ENCODE data around the gene FNDC3B.

GRCh38 chr3:172048599-172048998, 9.2 kb downstream of the FNDC3B start:
- TF ChIP-seq, protein P1, sequence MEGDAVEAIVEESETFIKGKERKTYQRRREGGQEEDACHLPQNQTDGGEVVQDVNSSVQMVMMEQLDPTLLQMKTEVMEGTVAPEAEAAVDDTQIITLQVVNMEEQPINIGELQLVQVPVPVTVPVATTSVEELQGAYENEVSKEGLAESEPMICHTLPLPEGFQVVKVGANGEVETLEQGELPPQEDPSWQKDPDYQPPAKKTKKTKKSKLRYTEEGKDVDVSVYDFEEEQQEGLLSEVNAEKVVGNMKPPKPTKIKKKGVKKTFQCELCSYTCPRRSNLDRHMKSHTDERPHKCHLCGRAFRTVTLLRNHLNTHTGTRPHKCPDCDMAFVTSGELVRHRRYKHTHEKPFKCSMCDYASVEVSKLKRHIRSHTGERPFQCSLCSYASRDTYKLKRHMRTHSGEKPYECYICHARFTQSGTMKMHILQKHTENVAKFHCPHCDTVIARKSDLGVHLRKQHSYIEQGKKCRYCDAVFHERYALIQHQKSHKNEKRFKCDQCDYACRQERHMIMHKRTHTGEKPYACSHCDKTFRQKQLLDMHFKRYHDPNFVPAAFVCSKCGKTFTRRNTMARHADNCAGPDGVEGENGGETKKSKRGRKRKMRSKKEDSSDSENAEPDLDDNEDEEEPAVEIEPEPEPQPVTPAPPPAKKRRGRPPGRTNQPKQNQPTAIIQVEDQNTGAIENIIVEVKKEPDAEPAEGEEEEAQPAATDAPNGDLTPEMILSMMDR (IDR thresholded peaks at IDR 0.05; ENCODE audit: low read depth, low read length): no peak
- TF ChIP-seq EZH2phosphoT487 (IDR thresholded peaks at IDR 0.05; ENCODE audit: low read depth): no peak

All from OCI-LY3 (cell line).